Colon (tissue), 2 donors: ENCODE data around the gene TSPOAP1.

Experiments used
- FAIRE-seq: peaks from 2 replicates; lab custom pipeline; 2012; peaks lifted over from hg19 to GRCh38; lab: Jason Lieb, UNC
- donor health status: control.
- donor health status: control.

TSPOAP1 gene

GRCh38 chr17:58302171-58302918 lies 26.2 kb downstream of the TSPOAP1 start:
- no peak for FAIRE-seq

DNA sequence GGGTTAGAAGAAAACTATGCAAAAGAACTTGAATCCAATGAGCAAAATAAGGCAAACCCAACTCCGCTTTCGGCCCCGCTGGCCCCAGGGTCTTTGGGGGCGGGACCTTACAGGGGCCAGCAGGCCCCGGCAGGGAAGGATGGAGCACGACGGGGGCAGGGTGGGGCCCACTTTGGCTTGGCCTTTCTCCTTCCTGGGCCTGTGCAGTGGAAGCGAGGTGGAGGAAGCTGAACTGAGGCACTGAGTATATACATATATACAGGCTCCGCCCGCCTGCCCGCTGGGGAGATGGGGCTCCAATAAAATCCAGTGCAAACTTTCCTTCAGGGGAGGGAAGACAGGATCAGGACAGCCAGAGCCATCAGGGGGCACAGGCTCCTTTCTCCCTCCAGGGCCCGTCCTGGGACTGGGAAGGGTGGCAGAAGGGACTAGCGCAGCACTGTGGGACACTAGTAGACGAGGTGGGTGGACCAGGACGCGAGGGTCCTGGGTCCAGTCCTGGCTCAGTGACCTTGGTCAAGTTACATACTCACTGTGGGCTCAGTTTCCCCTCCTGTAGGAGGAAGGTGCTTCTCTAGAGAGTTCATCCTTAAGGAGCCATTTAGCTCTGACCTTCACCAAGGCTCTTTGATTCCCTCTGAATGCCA lies 27.0 kb downstream of the TSPOAP1 start:
- FAIRE-seq: no peak

- no peak for FAIRE-seq
Measured at GRCh38 chr17:58300336-58300735, 28.3 kb downstream of the TSPOAP1 start.

DNA sequence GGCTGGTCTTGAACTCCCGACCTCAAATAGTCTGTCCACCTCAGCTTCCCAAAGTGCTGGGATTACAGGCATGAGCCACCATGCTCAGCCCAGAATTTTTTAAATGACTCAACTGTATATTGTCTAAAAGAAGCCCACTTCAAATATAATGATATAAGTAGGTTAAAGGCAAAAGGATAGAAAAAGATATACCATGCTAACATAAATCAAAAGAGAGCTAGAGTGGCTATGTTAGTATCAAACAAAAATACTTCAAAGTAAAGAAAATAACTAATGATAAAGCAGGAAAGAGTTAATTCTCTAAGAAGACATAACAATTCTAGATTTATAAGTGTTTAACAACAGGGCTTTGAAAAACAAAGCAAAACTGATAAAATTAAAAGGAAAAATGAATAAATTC lies 34.6 kb downstream of the TSPOAP1 start:
- FAIRE-seq: no peak

GRCh38 chr17:58291246-58291645 lies 37.3 kb downstream of the TSPOAP1 start:
- FAIRE-seq: no peak

GRCh38 chr17:58289869-58290268 lies 38.7 kb downstream of the TSPOAP1 start:
- FAIRE-seq: no peak

- no peak for FAIRE-seq
Measured at GRCh38 chr17:58285422-58285810, 43.2 kb downstream of the TSPOAP1 start.

DNA sequence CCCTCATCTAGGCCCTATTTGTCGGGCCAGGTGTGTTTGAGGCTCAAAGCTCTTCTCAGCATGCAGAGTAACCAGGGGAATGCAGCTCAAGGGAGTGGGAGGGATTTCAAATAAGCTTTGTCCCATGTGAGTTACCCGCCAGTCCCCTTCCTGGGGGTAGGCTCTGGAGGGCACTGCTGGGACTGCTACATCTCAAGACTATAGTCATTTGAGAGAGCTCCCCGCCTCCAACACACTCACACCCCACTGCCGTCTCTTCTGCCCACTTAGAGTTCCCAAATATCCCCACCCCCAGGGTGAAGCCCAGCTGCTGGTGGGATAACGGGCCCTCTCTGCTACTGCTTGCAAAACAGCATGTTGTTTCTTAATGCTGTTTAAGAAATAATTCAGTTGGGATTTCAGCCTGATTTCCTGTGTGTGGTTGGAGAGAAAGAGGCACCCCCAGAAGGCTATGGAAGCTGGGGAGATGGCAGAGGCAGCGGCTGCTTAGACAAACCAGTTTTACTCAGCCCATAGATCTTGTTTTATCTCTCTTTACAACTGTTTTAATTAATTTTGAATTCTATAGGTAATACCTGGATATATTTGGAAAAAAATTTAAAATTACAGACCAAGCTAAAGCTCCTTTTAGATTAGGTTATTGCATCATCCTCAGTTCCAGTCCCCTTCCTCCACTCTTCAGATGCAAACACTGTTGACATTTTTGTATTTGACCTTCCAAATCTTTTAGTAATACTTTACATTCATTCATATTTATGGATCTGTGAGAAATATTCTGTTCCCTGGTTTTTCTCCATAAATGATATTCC lies 43.8 kb downstream of the TSPOAP1 start:
- FAIRE-seq: no peak

- no peak for FAIRE-seq
Measured at GRCh38 chr17:58283674-58284612, 44.7 kb downstream of the TSPOAP1 start.

DNA sequence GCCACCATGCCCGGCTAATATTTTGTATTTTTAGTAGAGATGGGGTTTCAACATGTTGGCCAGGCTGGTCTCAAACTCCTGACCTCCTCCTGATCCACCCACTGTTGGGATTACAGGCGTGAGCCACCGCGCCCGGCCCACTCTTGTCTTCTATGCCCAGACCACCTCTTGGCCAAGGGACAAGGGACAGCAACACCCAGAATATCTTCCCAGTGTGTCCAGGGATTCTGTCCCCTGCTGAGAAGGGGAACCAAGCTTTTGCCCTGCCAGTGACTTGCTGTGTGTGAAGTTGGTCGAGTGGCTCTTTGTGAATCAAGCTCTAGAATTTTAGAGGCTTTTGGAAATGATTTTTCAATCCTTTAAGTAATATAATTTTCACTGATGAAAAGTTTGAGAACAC lies 46.2 kb downstream of the TSPOAP1 start:
- FAIRE-seq: no peak

DNA sequence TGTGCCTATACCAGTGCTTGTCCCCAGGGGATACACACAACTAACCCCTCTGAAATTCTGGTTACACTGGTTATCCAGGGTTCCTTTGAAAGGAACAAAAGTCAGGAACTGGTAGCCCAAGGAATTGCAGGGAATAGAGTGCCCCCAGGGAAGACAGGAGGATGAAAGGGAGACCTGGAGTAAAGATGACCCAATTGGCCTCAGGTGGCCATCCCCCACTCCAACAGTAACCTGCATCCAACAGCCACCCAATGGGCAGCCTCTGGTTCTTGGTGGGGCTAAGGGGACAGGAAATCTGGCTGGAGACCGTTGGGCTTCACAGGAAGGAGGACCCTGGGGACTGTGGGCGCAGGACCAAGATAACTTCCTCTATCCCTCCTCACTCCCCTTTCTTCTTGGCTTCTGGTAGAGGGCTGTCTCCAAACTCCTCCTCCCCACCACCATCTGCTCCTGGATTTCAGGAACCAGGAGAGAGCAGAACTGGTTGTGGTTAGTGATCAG lies 47.0 kb downstream of the TSPOAP1 start:
- no peak for FAIRE-seq

GRCh38 chr17:58280480-58281217 lies 47.9 kb downstream of the TSPOAP1 start, which contains the start of gene MPO:
Gene MPO (minus strand): TSS chr17:58280935. CDS start chr17:58280758, 177 bp downstream.
- FAIRE-seq: no peak

DNA sequence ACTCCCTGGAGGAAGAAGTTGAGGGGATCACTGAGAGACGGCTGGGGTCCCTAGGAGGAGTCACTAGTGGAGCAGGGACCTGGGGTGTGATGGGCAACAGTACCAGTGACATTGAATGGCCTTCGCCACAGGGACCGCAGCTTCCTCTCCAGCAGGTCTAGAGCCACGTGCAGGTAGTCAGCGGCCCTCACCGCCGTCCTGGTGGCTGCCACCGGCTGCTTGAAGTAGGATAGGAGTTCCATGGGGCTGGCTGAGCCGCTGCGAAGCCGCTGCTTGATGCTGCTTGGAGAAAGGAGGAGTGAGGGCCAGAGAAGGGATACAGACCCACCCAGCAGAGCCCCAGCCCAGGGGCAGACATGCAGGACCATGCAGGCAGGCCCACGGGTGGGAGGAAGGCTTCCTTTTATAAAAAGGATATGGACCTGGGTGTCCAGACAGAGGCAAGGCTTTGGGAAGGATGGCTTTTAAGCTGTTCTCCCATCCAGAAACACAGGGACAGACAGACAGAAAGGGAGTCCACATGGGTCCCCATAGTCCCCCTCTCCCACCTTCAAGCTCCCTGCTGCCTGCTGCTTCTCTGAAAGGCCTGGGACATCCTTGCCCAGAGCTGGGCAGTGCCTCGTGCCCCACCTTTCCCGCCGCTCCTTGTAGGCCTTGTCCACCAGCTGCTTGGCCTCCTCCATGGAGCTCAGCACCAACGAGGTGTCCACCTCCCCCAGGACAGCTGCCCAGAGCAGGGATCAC lies 48.7 kb downstream of the TSPOAP1 start:
- FAIRE-seq: no peak

DNA sequence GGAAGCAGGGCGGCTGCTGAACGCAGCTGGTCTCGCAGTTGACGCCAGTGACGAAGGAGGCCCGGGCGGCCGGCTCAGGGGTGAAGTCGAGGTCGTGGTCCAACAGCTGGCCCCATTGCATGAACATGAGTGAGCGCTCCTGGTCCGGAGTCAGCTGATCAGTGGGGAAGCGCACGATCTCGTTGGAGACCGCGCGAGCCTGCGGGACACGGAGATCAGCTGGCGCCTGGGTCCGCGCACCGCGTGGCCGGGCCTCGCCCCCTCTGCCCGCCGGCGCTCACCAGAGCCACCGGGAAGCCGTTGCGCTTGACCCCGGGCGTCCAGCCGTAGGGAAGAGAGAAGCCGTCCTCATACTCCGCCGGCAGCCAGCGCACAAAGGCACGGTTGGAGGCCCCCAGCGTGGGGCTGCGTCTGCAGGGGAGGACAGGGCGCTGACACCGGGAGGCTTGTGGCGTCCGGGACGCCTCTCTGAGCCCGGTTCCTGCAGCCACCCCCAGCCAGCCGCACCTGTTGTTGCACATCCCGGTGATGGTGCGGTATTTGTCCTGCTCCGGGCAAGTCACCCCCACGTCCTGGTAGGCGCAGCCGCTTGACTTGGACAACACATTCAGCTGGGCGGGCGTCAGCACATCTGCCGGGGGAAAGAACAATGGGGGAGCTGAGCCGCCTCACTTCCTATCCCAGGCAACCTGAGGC lies 49.4 kb downstream of the TSPOAP1 start:
- no peak for FAIRE-seq

GRCh38 chr17:58278661-58279015 lies 50.0 kb downstream of the TSPOAP1 start:
- no peak for FAIRE-seq

GRCh38 chr17:58277802-58278595 lies 50.6 kb downstream of the TSPOAP1 start:
- no peak for FAIRE-seq

DNA sequence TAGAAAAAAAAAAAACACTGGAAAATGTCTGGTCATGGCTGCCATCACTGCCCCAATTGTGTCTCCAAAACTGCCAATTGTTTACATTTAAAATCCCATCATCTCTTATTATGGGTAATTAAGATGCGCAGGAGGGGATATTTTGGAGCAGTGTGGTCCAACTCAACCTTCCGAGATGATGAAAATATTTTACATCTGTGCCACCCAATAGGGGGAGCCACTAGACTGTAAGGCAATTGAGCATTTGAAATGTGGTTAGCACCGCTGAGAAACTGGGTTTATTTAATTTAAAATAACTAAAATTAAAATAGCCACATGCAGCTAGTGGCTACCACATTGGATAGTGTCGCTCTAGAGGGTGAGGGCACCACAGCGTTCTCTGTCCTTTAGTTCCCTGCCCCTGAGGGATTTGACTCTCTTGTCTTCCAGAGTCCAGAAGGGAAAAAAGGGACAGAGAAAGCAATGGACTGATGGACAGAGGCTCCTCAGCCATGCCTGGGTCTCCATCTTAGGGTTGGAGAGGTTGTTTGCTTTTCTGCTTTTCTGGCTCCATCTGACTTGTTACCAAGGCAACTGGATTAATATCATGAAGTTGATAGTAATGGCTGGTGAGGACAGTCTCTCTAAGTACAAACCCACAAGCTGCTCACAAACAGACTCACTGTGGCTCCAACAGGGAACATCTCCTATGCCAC lies 51.3 kb downstream of the TSPOAP1 start:
- no peak for FAIRE-seq

- no peak for FAIRE-seq
Measured at GRCh38 chr17:58276423-58276822, 52.2 kb downstream of the TSPOAP1 start.
